HL-60 (cell line): ENCODE data around the gene LIPJ.

Experiments used
- DNase-seq, 2 experiments: peaks; one replicate each; pipeline ENCODE4 v3.0.0-alpha.2; 2010 to 2020; ENCODE audit warnings: low read depth in 1 of 2, low spot score in 1 of 2
- H3K27ac ChIP-seq: fragments of 250-450 bp; sonication (Bioruptor Pico); replicated peaks from 2 replicates; pipeline ENCODE4 v1.5.1; 2020; ENCODE audit warnings: mild to moderate bottlenecking, moderate library complexity
- H3K27me3 ChIP-seq: fragments of 250-450 bp; sonication (Bioruptor Pico); 2 replicates; pipeline ENCODE4 v1.5.1; 2021; ENCODE audit warnings: mild to moderate bottlenecking, moderate library complexity; ENCODE audit not compliant: insufficient read depth, poor library complexity, severe bottlenecking
- H3K4me3 ChIP-seq: replicated peaks from 2 replicates; pipeline ENCODE4 v1.5.1; 2011; ENCODE audit warnings: mild to moderate bottlenecking, control low read depth, low read length; ENCODE audit not compliant: insufficient read depth
- CTCF ChIP-seq: IDR thresholded peaks from one replicate; pipeline ENCODE4 v1.5.1; 2011; ENCODE audit warnings: low read length, control low read depth, inconsistent platforms; ENCODE audit not compliant: insufficient read depth
- GABPA ChIP-seq: IDR thresholded peaks from 2 replicates; pipeline ENCODE4 v1.6.1; 2012; ENCODE audit warnings: low read depth
- POLR2AphosphoS5 ChIP-seq: IDR thresholded peaks from 2 replicates; pipeline ENCODE4 v1.6.1; 2012; ENCODE audit warnings: low read depth
- SPI1 ChIP-seq: IDR thresholded peaks from 2 replicates; pipeline ENCODE4 v1.6.1; 2012; ENCODE audit warnings: low read depth, mild to moderate bottlenecking, borderline replicate concordance
- TF ChIP-seq, protein P1 (sequence below): IDR thresholded peaks from 2 replicates; pipeline ENCODE4 v1.6.1; 2012; ENCODE audit warnings: low read depth; ENCODE audit not compliant: insufficient replicate concordance

The LIPJ gene

DNA sequence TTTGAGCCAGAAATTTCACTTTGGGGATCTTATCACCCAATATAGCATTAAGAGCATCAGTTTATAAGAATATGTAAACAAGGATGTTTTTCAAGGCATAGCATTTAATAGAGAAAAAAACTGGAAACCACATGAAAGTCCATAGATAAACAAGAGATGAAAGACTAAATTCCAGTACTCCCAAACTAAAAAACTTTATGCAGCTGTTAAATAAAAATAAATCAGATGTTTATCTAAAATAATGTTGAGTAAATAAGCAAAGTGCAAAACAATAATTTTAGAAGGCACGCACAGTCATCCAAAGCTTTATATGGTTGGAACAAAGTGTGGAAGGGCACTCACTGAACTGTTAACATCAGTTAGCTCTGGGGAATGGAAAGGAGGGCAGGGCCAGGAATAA lies 24.4 kb upstream of the LIPJ start:
- Histone ChIP-seq H3K27me3 (no peaks in the 10 kb centered on the region), H3K27ac (no peak overlapping the region), H3K4me3 (no peak overlapping the region)
- no peak for TF ChIP-seq POLR2AphosphoS5
- no peak for TF ChIP-seq CTCF
- no peak for TF ChIP-seq SPI1
- TF ChIP-seq, protein P1, sequence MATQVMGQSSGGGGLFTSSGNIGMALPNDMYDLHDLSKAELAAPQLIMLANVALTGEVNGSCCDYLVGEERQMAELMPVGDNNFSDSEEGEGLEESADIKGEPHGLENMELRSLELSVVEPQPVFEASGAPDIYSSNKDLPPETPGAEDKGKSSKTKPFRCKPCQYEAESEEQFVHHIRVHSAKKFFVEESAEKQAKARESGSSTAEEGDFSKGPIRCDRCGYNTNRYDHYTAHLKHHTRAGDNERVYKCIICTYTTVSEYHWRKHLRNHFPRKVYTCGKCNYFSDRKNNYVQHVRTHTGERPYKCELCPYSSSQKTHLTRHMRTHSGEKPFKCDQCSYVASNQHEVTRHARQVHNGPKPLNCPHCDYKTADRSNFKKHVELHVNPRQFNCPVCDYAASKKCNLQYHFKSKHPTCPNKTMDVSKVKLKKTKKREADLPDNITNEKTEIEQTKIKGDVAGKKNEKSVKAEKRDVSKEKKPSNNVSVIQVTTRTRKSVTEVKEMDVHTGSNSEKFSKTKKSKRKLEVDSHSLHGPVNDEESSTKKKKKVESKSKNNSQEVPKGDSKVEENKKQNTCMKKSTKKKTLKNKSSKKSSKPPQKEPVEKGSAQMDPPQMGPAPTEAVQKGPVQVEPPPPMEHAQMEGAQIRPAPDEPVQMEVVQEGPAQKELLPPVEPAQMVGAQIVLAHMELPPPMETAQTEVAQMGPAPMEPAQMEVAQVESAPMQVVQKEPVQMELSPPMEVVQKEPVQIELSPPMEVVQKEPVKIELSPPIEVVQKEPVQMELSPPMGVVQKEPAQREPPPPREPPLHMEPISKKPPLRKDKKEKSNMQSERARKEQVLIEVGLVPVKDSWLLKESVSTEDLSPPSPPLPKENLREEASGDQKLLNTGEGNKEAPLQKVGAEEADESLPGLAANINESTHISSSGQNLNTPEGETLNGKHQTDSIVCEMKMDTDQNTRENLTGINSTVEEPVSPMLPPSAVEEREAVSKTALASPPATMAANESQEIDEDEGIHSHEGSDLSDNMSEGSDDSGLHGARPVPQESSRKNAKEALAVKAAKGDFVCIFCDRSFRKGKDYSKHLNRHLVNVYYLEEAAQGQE: no peak
- TF ChIP-seq GABPA: no peak
- DNase-seq: no peak

DNA sequence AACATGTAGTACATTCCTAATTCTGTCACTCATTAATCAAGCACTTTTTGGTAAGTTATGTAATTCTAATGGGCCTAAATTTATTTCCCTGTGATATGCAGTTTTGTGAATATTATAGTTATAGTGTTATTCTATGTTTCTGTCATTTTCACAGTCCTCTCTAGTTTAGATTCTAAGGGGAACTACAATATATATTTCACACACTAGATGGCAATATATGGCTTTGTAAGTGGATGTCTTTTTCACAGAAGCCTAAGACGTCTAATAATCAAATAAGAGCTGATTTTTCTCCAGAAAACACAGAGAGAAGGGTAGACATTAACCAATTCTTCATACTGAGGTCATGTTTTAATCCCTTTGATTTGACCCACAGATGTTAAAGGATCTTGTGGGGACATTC lies 21.5 kb upstream of the LIPJ start:
- Histone ChIP-seq H3K27me3 (no peaks in the 10 kb centered on the region), H3K27ac (no peak overlapping the region), H3K4me3 (no peak overlapping the region)
- TF ChIP-seq GABPA: no peak
- TF ChIP-seq CTCF: peak; percentile 14
- TF ChIP-seq, protein P1: no peak
- TF ChIP-seq SPI1: no peak
- no peak for TF ChIP-seq POLR2AphosphoS5
- no peak for DNase-seq

DNA sequence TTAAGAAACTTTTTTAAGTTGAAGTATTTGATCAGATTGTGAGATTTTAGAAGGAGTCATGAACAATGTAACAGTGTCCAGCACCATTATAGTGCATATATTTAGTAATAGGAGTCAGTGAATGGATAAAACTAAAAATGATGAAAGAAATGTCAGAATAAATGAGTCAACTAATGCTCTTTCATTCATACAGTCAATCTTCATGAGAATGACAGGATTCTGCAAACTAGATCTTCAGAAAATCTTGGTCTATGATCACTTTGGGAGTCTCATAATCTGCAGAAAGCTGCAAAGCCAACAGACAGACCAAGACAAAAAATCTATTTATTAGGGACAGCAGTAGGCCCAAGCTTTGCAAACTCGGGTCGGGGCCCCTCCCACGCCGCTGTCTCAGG lies 4.2 kb upstream of the LIPJ start:
- no peaks in the 10 kb centered on the region for H3K27me3 ChIP-seq
- H3K27ac ChIP-seq: peak overlapping the region; percentile 74
- H3K4me3 ChIP-seq: peak overlapping the region; percentile 53
- TF ChIP-seq, protein P1: no peak
- no peak for TF ChIP-seq CTCF
- TF ChIP-seq POLR2AphosphoS5: no peak
- no peak for TF ChIP-seq SPI1
- TF ChIP-seq GABPA: no peak
- DNase-seq: no peak
